ENCODE results near the gene TNNC1.

- TF ChIP-seq POLR2AphosphoS5 (IDR thresholded peaks at IDR 0.05; ENCODE audit: low read depth, low read length) (no peak), PAX5 (IDR thresholded peaks at IDR 0.05; ENCODE audit: insufficient read depth, low read length, severe bottlenecking) (no peak), TAF1 (IDR thresholded peaks at IDR 0.05; ENCODE audit: low read depth, low read length) (no peak)
Measured at GRCh38 chr3:52441091-52441771, 12.6 kb downstream of the TNNC1 start.
